HG03342 (cell line): Measurements from ENCODE around the gene MTFMT.
A peak's percentile ranks its signal among the peaks of the same experiment; 100 is the strongest.
"Not testable (repeated sequence)": the region's sequence is repeated elsewhere in the genome, so short reads cannot be mapped to it uniquely, and the experiment has no call there.

ENCODE experiments used
- ATAC-seq: cut with Tn5 transposase; IDR thresholded peaks from one replicate; pipeline ENCODE4 v1.9.1; 2021; ENCODE audit warnings: mild to moderate bottlenecking, moderate library complexity; ENCODE audit not compliant: unreplicated experiment

MTFMT gene

GRCh38 chr15:65060641-65061397 lies 31.4 kb upstream of the MTFMT start:
- no peak for ATAC-seq

GRCh38 chr15:65059931-65060596 lies 30.6 kb upstream of the MTFMT start:
- ATAC-seq = no peak

GRCh38 chr15:65059369-65059750 lies 29.9 kb upstream of the MTFMT start:
- no peak for ATAC-seq

GRCh38 chr15:65058394-65059368 lies 29.2 kb upstream of the MTFMT start:
- ATAC-seq = no peak

- no peak for ATAC-seq
These were observed 28.1 kb upstream of the MTFMT start for GRCh38 chr15:65057549-65057940.

GRCh38 chr15:65056868-65057548 lies 27.6 kb upstream of the MTFMT start:
- no peak for ATAC-seq

GRCh38 chr15:65056106-65056505 lies 26.7 kb upstream of the MTFMT start:
- ATAC-seq = no peak

GRCh38 chr15:65055201-65055870 lies 25.9 kb upstream of the MTFMT start:
- no peak for ATAC-seq

- ATAC-seq = no peak
These were observed 25.1 kb upstream of the MTFMT start for GRCh38 chr15:65054333-65055200.

GRCh38 chr15:65052956-65053355 lies 23.5 kb upstream of the MTFMT start:
- ATAC-seq = no peak

GRCh38 chr15:65051266-65051665 lies 21.8 kb upstream of the MTFMT start:
- no peak for ATAC-seq

GRCh38 chr15:65050270-65050669 lies 20.8 kb upstream of the MTFMT start:
- ATAC-seq = no peak

- ATAC-seq = peak; percentile 94
These were observed 20.0 kb upstream of the MTFMT start for GRCh38 chr15:65049418-65049840.

GRCh38 chr15:65048241-65048640 lies 18.8 kb upstream of the MTFMT start:
- ATAC-seq = no peak

GRCh38 chr15:65044724-65045481 lies 15.5 kb upstream of the MTFMT start, which contains the start of gene SLC51B:
Gene SLC51B, plus strand, starts transcription at chr15:65045387. Its CDS starts 4,618 bp downstream, at chr15:65050005.
- ATAC-seq = no peak

GRCh38 chr15:65044218-65044617 lies 14.8 kb upstream of the MTFMT start:
- not testable (repeated sequence) for ATAC-seq

- ATAC-seq = no peak
These were observed 13.4 kb upstream of the MTFMT start for GRCh38 chr15:65042776-65043327.

- ATAC-seq = no peak
These were observed 12.3 kb upstream of the MTFMT start for GRCh38 chr15:65041787-65042186.
